ENCODE data around the gene ANKS4B. TPM values are rescaled to one million over a fixed set of nuclear protein-coding genes. Genes with fewer than 3 reads are reported as not detected.

Gene ANKS4B
- total RNA-seq, 1 experiment from 2014 or later = 3.2 TPM

DNA sequence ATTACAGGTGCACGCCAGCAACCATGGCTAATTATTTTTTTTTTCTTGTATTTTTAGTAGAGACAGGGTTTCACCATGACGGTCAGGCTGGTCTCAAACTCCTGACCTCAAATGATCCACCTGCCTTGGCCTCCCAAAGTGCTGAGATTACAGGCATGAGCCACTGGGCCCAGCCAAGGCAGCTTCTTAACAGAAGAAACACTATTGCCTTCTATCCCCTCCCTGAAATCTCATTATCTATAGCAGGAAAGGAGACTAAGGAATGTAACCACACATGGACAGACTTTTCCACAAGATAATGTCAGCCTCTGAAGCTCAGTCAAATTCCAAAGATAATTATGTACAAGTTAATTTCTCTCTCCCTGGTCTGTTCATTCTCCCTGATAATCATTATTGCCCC lies 16.4 kb upstream of the ANKS4B start:
- CTCF ChIA-PET = interaction anchor here (0.7 kb wide), 1 partner anchor 1820 kb away, joined by 5 read pairs; no protein-coding TSS in a partner anchor

DNA sequence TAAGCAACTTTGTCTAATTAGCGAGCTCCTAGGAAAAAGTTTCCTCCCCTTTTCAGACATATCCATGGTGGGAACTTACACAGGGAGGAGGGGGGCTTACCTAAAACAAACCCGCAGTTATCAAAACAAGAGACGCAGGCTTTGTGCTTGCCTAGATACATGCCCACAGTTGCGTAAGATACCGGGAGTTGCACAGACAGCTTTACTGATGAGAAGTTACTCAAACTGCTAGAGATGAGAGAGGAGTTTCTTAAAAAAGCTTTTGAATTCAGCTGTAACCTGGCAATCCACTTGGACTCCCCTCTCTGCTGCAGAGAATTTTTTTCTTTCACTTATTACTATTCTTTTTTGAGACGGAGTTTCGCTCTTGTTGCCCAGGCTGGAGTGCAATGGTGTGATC lies 15.3 kb upstream of the ANKS4B start:
- H3K27ac Mint-ChIP-seq (ENCODE audit: unreplicated experiment) = no peak overlapping the region
- TF ChIP-seq, protein P1, sequence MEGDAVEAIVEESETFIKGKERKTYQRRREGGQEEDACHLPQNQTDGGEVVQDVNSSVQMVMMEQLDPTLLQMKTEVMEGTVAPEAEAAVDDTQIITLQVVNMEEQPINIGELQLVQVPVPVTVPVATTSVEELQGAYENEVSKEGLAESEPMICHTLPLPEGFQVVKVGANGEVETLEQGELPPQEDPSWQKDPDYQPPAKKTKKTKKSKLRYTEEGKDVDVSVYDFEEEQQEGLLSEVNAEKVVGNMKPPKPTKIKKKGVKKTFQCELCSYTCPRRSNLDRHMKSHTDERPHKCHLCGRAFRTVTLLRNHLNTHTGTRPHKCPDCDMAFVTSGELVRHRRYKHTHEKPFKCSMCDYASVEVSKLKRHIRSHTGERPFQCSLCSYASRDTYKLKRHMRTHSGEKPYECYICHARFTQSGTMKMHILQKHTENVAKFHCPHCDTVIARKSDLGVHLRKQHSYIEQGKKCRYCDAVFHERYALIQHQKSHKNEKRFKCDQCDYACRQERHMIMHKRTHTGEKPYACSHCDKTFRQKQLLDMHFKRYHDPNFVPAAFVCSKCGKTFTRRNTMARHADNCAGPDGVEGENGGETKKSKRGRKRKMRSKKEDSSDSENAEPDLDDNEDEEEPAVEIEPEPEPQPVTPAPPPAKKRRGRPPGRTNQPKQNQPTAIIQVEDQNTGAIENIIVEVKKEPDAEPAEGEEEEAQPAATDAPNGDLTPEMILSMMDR (IDR thresholded peaks at IDR 0.05; ENCODE audit: unreplicated experiment) = no peak
- H3K36me3 Mint-ChIP-seq (ENCODE audit: insufficient read depth, unreplicated experiment) = no peaks in the 10 kb centered on the region
- CTCF ChIA-PET = no interaction called here
- intact Hi-C loops (cut with micrococcal nuclease; ENCODE audit: unreplicated experiment) = no loop called here
- H3K4me1 Mint-ChIP-seq (ENCODE audit: low read depth, unreplicated experiment) = peaks cover 20% of the 10 kb centered on the region
- no peaks in the 10 kb centered on the region for H3K27me3 Mint-ChIP-seq (ENCODE audit: unreplicated experiment)
- no peaks in the 10 kb centered on the region for H3K9me3 Mint-ChIP-seq (ENCODE audit: low read depth, unreplicated experiment)
- H3K4me3 Mint-ChIP-seq (ENCODE audit: low read depth, unreplicated experiment) = no peak overlapping the region
- BruUV-seq (replicated peaks) = no TSS peak
- DNase-seq = no peak

More for the DNA sequence above, 16.4 kb upstream of the ANKS4B start:
- no peak overlapping the region for H3K4me3 Mint-ChIP-seq (ENCODE audit: low read depth, unreplicated experiment)
- H3K9me3 Mint-ChIP-seq (ENCODE audit: low read depth, unreplicated experiment) = no peaks in the 10 kb centered on the region
- intact Hi-C loops (cut with micrococcal nuclease; ENCODE audit: unreplicated experiment) = no loop called here
- H3K27me3 Mint-ChIP-seq (ENCODE audit: unreplicated experiment) = no peaks in the 10 kb centered on the region
- no peak overlapping the region for H3K27ac Mint-ChIP-seq (ENCODE audit: unreplicated experiment)
- H3K36me3 Mint-ChIP-seq (ENCODE audit: insufficient read depth, unreplicated experiment) = no peaks in the 10 kb centered on the region
- TF ChIP-seq, protein P1 (IDR thresholded peaks at IDR 0.05; ENCODE audit: unreplicated experiment) = no peak
- BruUV-seq (replicated peaks) = no TSS peak
- DNase-seq = no peak
- H3K4me1 Mint-ChIP-seq (ENCODE audit: low read depth, unreplicated experiment) = peaks cover 9% of the 10 kb centered on the region

DNA sequence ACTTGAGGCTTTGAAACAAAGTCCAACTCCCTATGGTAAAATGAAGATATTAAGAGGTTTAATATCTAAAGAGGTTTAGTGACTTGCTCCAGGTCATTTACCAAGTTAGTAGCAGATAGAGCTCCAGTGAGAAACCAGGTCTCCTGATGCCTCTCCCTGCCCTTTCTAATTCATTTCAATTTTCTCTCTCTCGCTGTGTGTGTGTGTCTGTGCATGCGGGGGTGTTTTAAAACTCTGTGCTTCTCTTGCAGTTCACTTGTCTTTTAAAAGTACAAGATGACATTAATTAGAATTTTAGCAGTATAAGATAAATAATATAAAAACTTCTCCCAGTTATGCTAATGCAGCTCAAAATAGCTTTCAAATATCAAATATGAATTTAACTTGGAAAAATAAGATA lies 13.9 kb upstream of the ANKS4B start:
- DNase-seq = no peak
- Mint-ChIP-seq H3K27ac (ENCODE audit: unreplicated experiment) (no peak overlapping the region), H3K27me3 (ENCODE audit: unreplicated experiment) (no peaks in the 10 kb centered on the region), H3K36me3 (ENCODE audit: insufficient read depth, unreplicated experiment) (no peaks in the 10 kb centered on the region), H3K9me3 (ENCODE audit: low read depth, unreplicated experiment) (no peaks in the 10 kb centered on the region), H3K4me3 (ENCODE audit: low read depth, unreplicated experiment) (no peak overlapping the region), H3K4me1 (ENCODE audit: low read depth, unreplicated experiment) (peaks cover 21% of the 10 kb centered on the region)
- BruUV-seq (replicated peaks) = no TSS peak
- TF ChIP-seq, protein P1 (IDR thresholded peaks at IDR 0.05; ENCODE audit: unreplicated experiment) = no peak
- intact Hi-C loops (cut with micrococcal nuclease; ENCODE audit: unreplicated experiment) = no loop called here
- CTCF ChIA-PET = interaction anchor here (0.8 kb wide), 1 partner anchor 25 kb away, joined by 3 read pairs; no protein-coding TSS in a partner anchor

GRCh38 chr16:21222495-21223337 lies 10.8 kb upstream of the ANKS4B start:
- CTCF ChIA-PET = no interaction called here
- Mint-ChIP-seq H3K4me3 (ENCODE audit: low read depth, unreplicated experiment) (no peak overlapping the region), H3K27me3 (ENCODE audit: unreplicated experiment) (no peaks in the 10 kb centered on the region), H3K4me1 (ENCODE audit: low read depth, unreplicated experiment) (peaks cover 21% of the 10 kb centered on the region), H3K36me3 (ENCODE audit: insufficient read depth, unreplicated experiment) (no peaks in the 10 kb centered on the region), H3K27ac (ENCODE audit: unreplicated experiment) (no peak overlapping the region), H3K9me3 (ENCODE audit: low read depth, unreplicated experiment) (no peaks in the 10 kb centered on the region)
- TF ChIP-seq, protein P1 (IDR thresholded peaks at IDR 0.05; ENCODE audit: unreplicated experiment) = no peak
- peak; percentile 12 for DNase-seq
- BruUV-seq (replicated peaks) = no TSS peak
- intact Hi-C loops (cut with micrococcal nuclease; ENCODE audit: unreplicated experiment) = no loop called here
